ENCODE measurements around the gene ZNF407.

Gene ZNF407

DNA sequence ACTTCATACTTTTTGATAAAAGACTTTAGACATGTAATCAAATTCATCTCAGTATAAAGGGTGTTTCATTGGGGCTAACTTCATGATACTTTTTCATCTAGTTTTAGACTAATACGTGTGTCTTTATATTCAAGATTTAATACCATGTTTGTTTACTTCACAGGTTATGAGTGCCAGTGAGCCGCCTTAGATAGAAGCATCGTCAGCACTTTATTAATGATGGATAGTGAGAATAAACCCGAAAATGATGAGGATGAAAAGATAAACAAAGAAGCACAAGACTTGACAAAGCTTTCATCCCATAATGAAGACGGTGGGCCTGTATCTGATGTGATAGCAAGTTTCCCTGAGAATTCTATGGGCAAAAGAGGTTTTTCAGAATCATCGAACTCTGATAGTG lies 33.1 kb downstream of the ZNF407 start:
- DNase-seq = no peak

DNA sequence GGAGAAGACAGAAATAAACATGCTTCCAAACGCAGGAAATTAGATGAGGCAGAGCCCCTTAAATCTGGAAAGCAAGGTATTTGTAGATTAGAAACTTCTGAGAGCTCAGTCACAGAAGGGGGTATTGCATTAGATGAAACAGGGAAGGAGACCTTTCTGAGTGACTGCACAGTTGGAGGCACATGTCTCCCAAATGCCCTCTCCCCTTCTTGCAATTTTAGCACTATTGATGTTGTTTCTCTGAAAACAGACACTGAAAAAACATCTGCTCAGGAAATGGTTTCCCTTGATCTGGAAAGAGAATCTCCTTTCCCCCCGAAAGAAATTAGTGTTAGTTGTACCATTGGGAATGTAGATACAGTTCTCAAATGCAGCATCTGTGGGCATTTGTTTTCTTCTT lies 33.5 kb downstream of the ZNF407 start:
- DNase-seq = no peak

DNA sequence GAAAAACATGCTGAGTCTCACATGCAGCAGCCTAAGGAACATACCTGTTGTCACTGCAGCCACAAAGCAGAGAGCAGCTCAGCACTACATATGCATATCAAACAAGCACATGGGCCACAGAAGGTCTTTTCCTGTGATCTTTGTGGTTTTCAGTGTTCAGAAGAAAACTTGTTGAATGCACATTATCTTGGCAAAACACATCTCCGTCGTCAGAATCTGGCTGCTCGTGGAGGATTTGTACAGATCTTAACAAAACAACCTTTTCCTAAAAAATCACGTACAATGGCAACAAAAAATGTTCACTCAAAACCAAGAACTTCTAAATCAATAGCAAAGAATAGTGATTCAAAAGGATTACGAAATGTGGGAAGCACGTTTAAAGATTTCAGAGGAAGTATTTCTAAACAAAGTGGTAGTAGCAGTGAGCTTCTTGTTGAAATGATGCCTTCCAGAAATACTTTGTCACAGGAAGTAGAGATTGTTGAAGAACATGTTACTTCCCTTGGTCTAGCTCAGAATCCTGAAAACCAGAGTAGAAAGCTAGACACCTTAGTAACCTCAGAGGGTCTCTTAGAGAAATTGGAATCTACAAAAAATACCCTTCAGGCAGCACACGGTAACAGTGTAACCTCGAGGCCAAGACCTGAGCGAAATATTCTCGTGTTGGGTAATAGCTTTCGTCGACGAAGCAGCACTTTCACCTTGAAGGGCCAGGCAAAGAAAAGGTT lies 34.1 kb downstream of the ZNF407 start:
- DNase-seq = no peak

- no peak for DNase-seq
Observed at GRCh38 chr18:74632351-74632679, 34.6 kb downstream of the ZNF407 start.

- no peak for DNase-seq
Observed at GRCh38 chr18:74632856-74633255, 35.2 kb downstream of the ZNF407 start.

DNA sequence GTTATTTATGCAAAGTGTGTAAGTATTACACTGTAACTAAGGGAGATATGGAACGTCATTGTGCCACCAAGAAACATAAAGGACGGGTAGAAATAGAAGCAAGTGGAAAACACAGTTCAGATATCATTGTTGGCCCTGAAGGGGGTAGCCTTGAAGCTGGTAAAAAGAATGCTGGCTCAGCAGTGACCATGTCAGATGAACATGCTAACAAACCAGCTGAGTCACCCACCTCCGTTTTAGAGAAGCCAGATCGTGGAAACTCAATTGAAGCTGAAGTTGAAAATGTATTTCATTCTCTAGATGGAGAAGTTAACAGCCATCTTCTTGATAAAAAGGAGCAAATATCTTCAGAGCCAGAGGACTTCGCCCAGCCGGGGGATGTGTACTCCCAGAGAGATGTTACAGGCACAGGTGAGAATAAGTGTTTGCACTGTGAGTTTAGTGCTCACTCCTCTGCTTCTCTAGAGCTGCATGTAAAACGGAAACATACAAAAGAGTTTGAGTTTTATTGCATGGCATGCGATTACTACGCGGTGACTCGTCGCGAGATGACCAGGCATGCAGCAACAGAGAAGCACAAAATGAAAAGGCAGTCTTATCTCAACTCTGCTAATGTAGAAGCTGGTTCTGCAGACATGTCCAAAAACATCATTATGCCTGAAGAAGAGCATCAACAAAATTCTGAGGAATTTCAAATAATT lies 36.1 kb downstream of the ZNF407 start:
- no peak for DNase-seq

DNA sequence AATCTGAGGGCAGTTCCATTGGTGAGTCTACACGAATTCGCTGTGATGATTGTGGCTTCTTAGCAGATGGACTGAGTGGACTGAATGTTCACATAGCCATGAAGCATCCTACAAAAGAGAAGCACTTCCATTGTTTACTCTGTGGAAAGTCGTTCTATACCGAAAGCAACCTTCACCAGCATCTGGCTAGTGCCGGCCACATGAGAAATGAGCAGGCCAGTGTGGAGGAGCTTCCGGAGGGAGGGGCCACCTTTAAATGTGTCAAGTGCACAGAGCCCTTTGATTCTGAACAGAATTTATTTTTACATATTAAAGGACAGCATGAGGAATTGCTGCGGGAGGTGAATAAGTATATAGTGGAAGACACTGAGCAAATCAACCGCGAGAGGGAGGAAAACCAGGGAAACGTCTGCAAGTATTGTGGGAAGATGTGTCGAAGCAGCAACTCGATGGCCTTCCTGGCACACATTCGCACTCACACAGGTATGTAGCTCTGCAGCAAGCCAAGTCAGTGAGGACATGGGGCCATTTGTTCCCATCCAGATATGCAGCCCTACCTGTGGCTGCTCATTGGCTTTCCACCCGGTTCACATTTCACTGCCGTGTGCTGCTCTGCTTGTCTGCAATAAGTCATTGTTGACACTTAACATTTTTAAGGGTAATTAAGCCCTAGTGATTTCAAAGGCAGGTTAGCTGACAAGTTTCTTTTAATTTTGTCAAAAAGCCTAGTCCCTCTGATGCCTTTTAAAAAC lies 37.7 kb downstream of the ZNF407 start:
- peak; percentile 21 for DNase-seq

- DNase-seq = no peak
Observed at GRCh38 chr18:74637070-74637469, 39.4 kb downstream of the ZNF407 start.

- DNase-seq = no peak
Observed at GRCh38 chr18:74638210-74638609, 40.5 kb downstream of the ZNF407 start.

- DNase-seq = no peak
Observed at GRCh38 chr18:74644713-74645112, 47.0 kb downstream of the ZNF407 start.

DNA sequence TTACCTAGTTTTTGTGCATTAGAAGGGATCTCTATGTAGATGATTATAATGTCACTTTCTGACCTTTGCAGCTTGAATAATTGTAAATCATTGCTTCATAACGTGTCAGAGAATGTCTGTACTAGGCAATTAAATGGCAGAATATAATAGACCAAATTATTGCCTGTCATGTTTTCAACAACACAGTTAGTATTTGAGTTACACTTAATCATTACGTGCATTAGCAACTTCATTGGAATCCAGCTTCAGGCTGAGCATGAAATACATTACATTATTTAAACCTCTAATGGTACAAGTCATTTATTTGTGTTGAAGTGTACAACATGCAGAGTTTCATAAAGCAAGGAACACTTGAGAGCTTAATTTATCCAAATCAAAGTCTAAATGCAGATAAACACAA lies 48.0 kb downstream of the ZNF407 start:
- DNase-seq = no peak

DNA sequence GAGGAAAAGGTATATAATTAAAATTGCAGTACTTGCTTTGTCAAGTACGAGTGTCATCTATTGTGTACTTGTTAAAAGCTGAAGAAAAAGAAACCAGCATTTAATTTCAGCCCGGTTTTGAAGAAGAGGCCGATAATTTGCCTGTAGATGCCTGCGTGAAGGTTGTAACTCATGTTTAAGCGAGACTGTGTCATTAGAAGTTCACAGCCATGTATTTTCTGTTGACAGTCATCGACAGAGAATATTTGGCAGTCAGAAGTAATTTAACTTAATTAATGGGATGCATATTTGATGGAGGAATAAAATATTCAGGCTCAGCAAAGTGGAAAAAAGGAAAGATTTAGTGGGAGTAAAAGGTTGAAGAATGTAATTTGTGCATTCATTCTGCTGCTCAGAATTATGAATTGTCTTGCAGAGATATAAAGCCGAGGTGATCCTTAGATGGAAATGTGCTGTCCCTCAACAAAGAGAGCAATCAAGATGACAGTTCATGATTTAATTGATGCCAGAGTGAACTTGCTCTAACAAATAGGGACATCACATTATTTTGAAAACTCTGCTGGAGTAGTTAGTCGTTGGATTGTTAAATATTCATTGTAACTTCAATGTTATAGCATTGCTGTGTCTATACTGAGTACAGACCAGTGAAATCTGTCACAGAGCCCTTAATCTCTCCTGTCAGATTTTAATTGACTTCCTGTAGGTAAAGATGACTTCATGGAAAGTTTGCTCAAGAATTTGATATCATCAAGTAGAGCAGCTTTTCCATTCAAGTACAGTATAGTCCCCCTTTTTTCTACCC lies 53.9 kb downstream of the ZNF407 start:
- DNase-seq = no peak

DNA sequence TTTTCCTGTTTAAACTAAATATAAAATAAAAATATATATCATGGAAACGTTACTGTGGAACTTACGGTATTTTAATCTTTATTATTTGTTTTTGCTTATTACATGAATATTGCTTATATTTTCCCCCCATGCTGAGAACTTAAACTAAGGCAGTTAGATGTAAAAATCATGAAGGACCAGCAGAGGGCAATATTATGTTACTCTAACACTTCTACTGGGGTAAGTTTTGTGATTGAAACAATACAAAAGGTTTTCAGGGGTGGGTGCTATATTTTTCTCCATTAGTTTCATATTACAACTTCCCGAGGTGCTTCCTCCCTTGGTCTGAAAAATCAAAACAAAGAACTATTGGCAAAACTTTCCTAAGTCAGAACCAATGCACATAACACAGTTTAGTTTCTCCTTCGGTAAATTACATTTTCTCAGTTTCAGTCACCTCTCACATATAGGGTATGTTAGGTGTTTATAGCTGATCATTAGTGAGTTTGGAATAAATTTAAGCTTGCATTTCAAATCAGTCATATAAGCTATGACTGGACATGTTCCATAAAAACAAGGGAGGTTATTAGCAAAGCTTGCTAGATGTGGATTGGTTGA lies 54.8 kb downstream of the ZNF407 start:
- peak; percentile 33 for DNase-seq

GRCh38 chr18:74654638-74655037 lies 57.0 kb downstream of the ZNF407 start:
- DNase-seq = peak; percentile 40

DNA sequence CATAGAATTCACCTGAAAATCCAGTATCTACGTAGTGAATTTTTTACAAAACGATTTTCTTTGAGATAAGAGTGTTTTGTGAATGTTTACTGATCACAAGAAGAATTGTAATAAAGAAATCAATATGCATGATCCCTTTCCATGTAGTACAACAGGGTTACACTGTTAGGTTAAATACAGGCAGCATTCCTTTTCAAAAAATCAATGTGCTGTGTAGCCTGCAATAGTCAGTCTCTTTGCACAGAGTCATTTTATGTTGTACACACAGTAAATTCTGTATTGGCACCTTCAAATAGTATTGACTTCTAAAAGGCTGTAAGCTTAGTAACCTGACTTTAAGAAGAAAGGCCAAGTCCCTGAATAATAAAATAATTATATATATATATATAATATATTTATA lies 63.3 kb downstream of the ZNF407 start:
- DNase-seq = no peak

DNA sequence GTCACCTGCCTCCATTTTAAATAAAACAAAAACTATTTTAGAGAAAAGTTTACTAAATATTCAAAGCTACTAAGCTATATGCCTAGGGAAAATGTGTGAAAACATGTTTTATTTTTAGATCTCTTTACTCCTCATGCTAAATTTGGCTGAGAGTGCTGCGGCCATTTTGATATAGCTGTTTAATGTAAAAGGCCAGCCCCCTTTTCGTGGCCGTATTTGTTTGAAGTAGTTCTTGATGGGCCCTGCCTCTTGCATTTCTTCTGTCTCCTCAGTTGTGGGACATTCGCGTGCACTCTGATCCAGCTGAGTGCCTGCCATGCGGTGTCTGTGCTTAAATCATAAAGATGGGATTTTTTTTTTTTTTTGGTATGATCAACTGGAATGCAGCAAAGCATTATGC lies 64.0 kb downstream of the ZNF407 start:
- no peak for DNase-seq

- DNase-seq = no peak
Observed at GRCh38 chr18:74662622-74663021, 65.0 kb downstream of the ZNF407 start.

DNA sequence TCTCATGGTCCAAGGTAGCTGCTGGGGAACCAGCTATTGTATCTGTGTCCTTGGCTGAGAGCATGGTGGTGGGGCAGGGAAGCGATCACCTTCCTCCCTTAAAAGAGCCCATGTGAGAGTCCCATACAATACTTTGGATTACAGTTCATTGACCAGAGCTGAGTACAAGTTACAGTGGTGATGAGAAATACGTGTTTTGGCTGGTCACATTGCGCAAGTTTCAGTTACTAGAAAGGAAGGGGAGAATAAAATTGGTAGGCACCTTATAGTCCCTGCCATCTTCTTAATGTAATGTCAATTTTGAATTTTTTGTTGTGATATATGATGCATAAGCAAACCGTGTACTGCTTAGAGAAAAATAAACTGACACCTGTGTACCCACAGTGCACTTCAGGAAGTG lies 67.7 kb downstream of the ZNF407 start:
- no peak for DNase-seq

GRCh38 chr18:74665905-74666304 lies 68.2 kb downstream of the ZNF407 start:
- DNase-seq = no peak

DNA sequence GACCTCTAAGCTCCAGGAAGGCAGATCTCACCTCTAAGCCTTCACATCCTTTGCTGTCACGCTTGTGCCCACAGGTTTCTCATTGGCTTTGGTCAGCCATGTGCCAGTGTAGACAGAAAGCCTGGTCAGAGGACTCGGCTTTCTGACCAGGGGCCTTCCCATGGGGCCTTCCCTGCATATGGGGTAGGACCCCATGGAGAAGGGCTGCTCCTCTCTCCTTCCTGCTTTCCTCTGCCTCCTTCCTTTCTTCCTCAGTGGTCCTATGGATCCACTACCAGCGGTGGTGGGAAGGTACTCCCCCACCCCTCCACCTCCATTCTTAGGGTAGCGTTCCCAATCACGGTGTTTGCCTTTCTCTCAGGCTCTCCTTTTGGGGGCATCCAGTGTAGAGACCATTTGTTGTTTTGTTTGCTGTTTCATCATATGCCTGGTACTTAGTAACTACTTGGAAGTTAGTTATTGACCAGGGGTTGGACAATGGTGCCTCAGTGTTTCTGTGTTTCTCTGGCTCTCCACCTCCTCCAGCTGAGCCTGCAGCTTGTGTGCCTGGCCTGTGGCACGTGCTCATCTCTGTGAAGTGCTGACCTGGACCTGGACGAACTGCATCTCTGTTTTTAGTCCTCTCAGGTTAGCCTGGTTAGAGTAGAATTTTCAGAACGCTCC lies 71.6 kb downstream of the ZNF407 start:
- no peak for DNase-seq

DNA sequence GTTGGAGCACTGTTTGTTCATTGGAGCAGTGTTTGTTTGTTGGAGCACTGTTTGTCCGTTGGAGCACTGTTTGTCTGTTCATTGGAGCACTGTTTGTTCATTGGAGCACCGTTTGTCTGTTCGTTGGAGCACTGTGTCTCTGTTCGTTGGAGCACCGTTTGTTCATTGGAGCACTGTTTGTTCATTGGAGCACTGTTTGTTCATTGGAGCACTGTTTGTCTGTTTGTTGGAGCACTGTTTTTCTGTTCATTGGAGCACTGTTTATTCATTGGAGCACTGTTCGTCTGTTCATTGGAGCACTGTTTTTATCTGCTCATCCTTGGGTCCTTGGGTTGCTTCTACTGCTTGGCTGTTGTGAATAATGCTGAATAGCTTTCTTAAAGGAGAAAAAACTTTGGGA lies 74.7 kb downstream of the ZNF407 start:
- no peak for DNase-seq

GRCh38 chr18:74674487-74674886 lies 76.8 kb downstream of the ZNF407 start:
- DNase-seq = no peak

All from NCI-H2171 treated with DMSO at 0.1 percent for 48 hours (cell line).